ENCODE results near the gene DGKB.

- TF ChIP-seq CTCF (conservative IDR thresholded peaks at IDR 0.05 in 1 of 2, IDR thresholded peaks at IDR 0.05 in 1 of 2; ENCODE audit: low read depth in 1 of 2, low read length in 2 of 2): no peak
- TF ChIP-seq EZH2 (IDR thresholded peaks at IDR 0.05; ENCODE audit: low read length, missing control alignments): no peak
Measured at GRCh38 chr7:14767716-14768425, 134.7 kb downstream of the DGKB start.
